ENCODE measurements around the gene SLC25A25. TPM values are rescaled to one million over a fixed set of nuclear protein-coding genes. Genes with fewer than 3 reads are reported as not detected.

Gene SLC25A25
- total and polyA plus RNA-seq, 9 of the 15 experiments (the other 6 are each of a cell fraction or from before 2014, with no cell fraction given): 0.07 to 35.9 (median 23.2) TPM

GRCh38 chr9:128034821-128035652 lies 33.0 kb upstream of the SLC25A25 start (continued):
- TF ChIP-seq SMAD3 (CRISPR knock-in tag; conservative IDR thresholded peaks at IDR 0.05): no peak
- TF ChIP-seq CEBPZ (IDR thresholded peaks at IDR 0.05; ENCODE audit: borderline replicate concordance, low read depth, low read length): no peak
- TF ChIP-seq ZBTB1 (CRISPR knock-in tag; IDR thresholded peaks at IDR 0.05; ENCODE audit: borderline replicate concordance, low read depth): no peak
- no peak for TF ChIP-seq NCOA2 (IDR thresholded peaks at IDR 0.05; ENCODE audit: partially characterized antibody in 2 of 2)
- no peak for TF ChIP-seq SREBF2 (CRISPR knock-in tag; IDR thresholded peaks at IDR 0.05)
- TF ChIP-seq SMARCC2 (IDR thresholded peaks at IDR 0.05; ENCODE audit: low read depth): no peak
- no peak for TF ChIP-seq RBBP5 (IDR thresholded peaks at IDR 0.05; ENCODE audit: borderline replicate concordance, insufficient read depth, low read length, poor library complexity, severe bottlenecking)
- TF ChIP-seq, protein P1, sequence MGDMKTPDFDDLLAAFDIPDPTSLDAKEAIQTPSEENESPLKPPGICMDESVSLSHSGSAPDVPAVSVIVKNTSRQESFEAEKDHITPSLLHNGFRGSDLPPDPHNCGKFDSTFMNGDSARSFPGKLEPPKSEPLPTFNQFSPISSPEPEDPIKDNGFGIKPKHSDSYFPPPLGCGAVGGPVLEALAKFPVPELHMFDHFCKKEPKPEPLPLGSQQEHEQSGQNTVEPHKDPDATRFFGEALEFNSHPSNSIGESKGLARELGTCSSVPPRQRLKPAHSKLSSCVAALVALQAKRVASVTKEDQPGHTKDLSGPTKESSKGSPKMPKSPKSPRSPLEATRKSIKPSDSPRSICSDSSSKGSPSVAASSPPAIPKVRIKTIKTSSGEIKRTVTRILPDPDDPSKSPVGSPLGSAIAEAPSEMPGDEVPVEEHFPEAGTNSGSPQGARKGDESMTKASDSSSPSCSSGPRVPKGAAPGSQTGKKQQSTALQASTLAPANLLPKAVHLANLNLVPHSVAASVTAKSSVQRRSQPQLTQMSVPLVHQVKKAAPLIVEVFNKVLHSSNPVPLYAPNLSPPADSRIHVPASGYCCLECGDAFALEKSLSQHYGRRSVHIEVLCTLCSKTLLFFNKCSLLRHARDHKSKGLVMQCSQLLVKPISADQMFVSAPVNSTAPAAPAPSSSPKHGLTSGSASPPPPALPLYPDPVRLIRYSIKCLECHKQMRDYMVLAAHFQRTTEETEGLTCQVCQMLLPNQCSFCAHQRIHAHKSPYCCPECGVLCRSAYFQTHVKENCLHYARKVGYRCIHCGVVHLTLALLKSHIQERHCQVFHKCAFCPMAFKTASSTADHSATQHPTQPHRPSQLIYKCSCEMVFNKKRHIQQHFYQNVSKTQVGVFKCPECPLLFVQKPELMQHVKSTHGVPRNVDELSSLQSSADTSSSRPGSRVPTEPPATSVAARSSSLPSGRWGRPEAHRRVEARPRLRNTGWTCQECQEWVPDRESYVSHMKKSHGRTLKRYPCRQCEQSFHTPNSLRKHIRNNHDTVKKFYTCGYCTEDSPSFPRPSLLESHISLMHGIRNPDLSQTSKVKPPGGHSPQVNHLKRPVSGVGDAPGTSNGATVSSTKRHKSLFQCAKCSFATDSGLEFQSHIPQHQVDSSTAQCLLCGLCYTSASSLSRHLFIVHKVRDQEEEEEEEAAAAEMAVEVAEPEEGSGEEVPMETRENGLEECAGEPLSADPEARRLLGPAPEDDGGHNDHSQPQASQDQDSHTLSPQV (IDR thresholded peaks at IDR 0.05): peak; percentile 56; the same call in 1 of the 2 replicates
- TF ChIP-seq MBD2 (IDR thresholded peaks at IDR 0.05; ENCODE audit: borderline replicate concordance, low read depth): no peak
- no peak for TF ChIP-seq LEF1 (IDR thresholded peaks at IDR 0.05)
- TF ChIP-seq FOS (IDR thresholded peaks at IDR 0.05; ENCODE audit: extremely low read depth, insufficient read length): no peak
- TF ChIP-seq ZSCAN29 (IDR thresholded peaks at IDR 0.05): no peak
- TF ChIP-seq SRSF1 (IDR thresholded peaks at IDR 0.05; ENCODE audit: low read depth, low read length): no peak
- no peak for TF ChIP-seq ZNF384 (IDR thresholded peaks at IDR 0.05; ENCODE audit: low read depth, low read length)
- no peak; the same call in 1 of the 2 replicates for TF ChIP-seq ARID1B (IDR thresholded peaks at IDR 0.05)
- no peak for TF ChIP-seq TAF15 (IDR thresholded peaks at IDR 0.05; ENCODE audit: low read depth, low read length)
- no peak for TF ChIP-seq ZZZ3 (IDR thresholded peaks at IDR 0.05)
- no peak for TF ChIP-seq TBL1XR1 (IDR thresholded peaks at IDR 0.05; ENCODE audit: low read length in 2 of 2)
- no peak for TF ChIP-seq ZC3H11A (IDR thresholded peaks at IDR 0.05; ENCODE audit: low read depth, low read length)
- TF ChIP-seq SIN3B (IDR thresholded peaks at IDR 0.05; ENCODE audit: low read depth): no peak
